ENCODE data around the gene NAALADL2. TPM values are rescaled to one million over a fixed set of nuclear protein-coding genes. Genes with fewer than 3 reads are reported as not detected.
A peak's percentile ranks its signal among the peaks of the same experiment; 100 is the strongest.

NAALADL2 gene
- total and polyA plus RNA-seq, 2 of the 4 experiments (the other 2 are of a cell fraction) = 3.8 to 19.2 TPM

DNA sequence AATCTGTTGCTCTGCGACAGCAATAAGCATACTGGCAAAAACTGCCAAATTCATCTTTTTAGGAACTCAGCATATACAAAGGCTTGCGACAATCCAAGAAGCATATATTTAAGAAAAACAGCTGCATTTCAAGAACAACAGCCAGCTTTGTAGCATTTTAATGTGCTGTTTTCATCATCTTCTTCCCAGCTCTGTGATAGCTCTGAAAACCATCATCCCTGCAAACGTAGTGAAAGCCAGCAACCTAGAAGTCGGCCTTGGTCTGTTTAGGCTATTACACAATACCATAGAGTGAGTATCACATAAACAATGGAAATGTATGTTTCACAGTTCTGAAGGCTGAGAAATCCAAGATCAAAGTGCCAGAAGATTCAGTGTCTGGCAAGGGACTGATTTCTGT is 187.5 kb downstream of the NAALADL2 start:
- ChIA-PET POLR2A (ENCODE audit: unreplicated experiment) (no interaction called here), CTCF (no interaction called here)
- H2BK15ac ChIP-seq (ENCODE audit: low read depth, low read length) = peak overlapping the region; percentile 54; the same call in 2 of the 3 replicates
- H2AK5ac ChIP-seq (ENCODE audit: low read depth, low read length) = no peak overlapping the region
- no peak for TF ChIP-seq MXI1 (IDR thresholded peaks at IDR 0.05; ENCODE audit: borderline replicate concordance, low read depth, low read length)
- TF ChIP-seq FOS (IDR thresholded peaks at IDR 0.05; ENCODE audit: low read depth, low read length) = 0 out of 2 replicates have a peak, but pooled peaks have one; percentile 3
- peak; percentile 97 for TF ChIP-seq CEBPB (IDR thresholded peaks at IDR 0.05; ENCODE audit: low read depth, low read length)
- no peak for TF ChIP-seq CHD1 (IDR thresholded peaks at IDR 0.05; ENCODE audit: low read depth, low read length)
- peaks cover 6% of the 10 kb centered on the region; the same call in 1 of the 2 replicates for H3K9me3 ChIP-seq (ENCODE audit: control insufficient read depth, insufficient read depth, low read length)
- intact Hi-C loops (cut with micrococcal nuclease) (no loop called here), dilution Hi-C loops (cut with HindIII; ENCODE audit: low sequenced_read_pairs, unreplicated experiment) (no loop called here), in situ Hi-C loops (cut with MboI; ENCODE audit: low sequenced_read_pairs) (no loop called here)
- H2BK5ac ChIP-seq (ENCODE audit: low read depth, low read length, poor library complexity, severe bottlenecking) = peak overlapping the region; percentile 37
- no peaks in the 10 kb centered on the region for H3K79me1 ChIP-seq (ENCODE audit: low read depth in 1 of 2, low read length in 2 of 2)
- H3K27ac ChIP-seq (ENCODE audit: insufficient read depth, low read length) = peak overlapping the region; percentile 80; the same call in 1 of the 2 replicates
- ATAC-seq (ENCODE audit: low read depth) = peak; percentile 81
- H3K18ac ChIP-seq (ENCODE audit: low read depth, low read length) = peak overlapping the region; percentile 16; the same call in 1 of the 2 replicates
- H4K20me1 ChIP-seq (ENCODE audit: insufficient read depth, low read length) = no peaks in the 10 kb centered on the region
- no peaks in the 10 kb centered on the region for H3K27me3 ChIP-seq (ENCODE audit: control insufficient read depth, insufficient read depth, low read length)
- H3K9me1 ChIP-seq (ENCODE audit: insufficient read depth, low read length) = no peaks in the 10 kb centered on the region
- peak overlapping the region; percentile 1; the same call in 1 of the 2 replicates for H4K91ac ChIP-seq (ENCODE audit: insufficient read depth, low read depth, low read length)
- H3K56ac ChIP-seq (ENCODE audit: extremely low read depth, insufficient read depth, low read length) = no peak overlapping the region
- WGBS, 2 experiments (ENCODE audit: extremely low coverage in 2 of 2, insufficient read length in 1 of 2) = no CpG with 5 or more reads among the region's 4 CpGs
- peak overlapping the region; percentile 14 for H4K5ac ChIP-seq (ENCODE audit: low read depth, low read length)
- peak overlapping the region; percentile 41; the same call in 1 of the 2 replicates for H3K9ac ChIP-seq (ENCODE audit: low read depth, low read length)
- peak overlapping the region; percentile 4; the same call in 1 of the 2 replicates for H3K14ac ChIP-seq (replicated peaks; ENCODE audit: low read depth, low read length)
- no peaks in the 10 kb centered on the region for H3K36me3 ChIP-seq (ENCODE audit: control insufficient read depth, insufficient read depth, low read length)
- no peak overlapping the region for H2AFZ ChIP-seq (replicated peaks; ENCODE audit: low read length, poor library complexity)
- peak; percentile 80 for DNase-seq
- H2AK9ac ChIP-seq (replicated peaks; ENCODE audit: low read depth, low read length, poor library complexity) = no peak overlapping the region
- no TSS peak for BruUV-seq (replicated peaks)
- 0 out of 2 replicates have a peak overlapping the region, but pooled peaks have one; percentile 27 for H2BK20ac ChIP-seq (ENCODE audit: low read depth, low read length)
- peak overlapping the region; percentile 8; the same call in 1 of the 2 replicates for H3K4ac ChIP-seq (ENCODE audit: low read depth, low read length)
- no peak overlapping the region for H3K4me3 ChIP-seq (ENCODE audit: insufficient read depth, low read depth, low read length)
- peaks cover 5% of the 10 kb centered on the region for H3K4me1 ChIP-seq (ENCODE audit: control insufficient read depth, insufficient read depth, low read length)
- peak overlapping the region; percentile 28 for H2BK120ac ChIP-seq (ENCODE audit: low read depth, low read length)
- H3K23ac ChIP-seq (ENCODE audit: low read depth, low read length) = no peak overlapping the region
- H3K4me2 ChIP-seq (ENCODE audit: low read depth, low read length) = peak overlapping the region; percentile 48; the same call in 1 of the 2 replicates
- peak overlapping the region; percentile 23 to 42; a peak in 2 of 4 replicates for H4K8ac ChIP-seq (ENCODE audit: low read depth in 2 of 2, low read length in 2 of 2)

Measured in IMR-90 (cell line).